ENCODE measurements around the gene SLC25A29.

The SLC25A29 gene

DNA sequence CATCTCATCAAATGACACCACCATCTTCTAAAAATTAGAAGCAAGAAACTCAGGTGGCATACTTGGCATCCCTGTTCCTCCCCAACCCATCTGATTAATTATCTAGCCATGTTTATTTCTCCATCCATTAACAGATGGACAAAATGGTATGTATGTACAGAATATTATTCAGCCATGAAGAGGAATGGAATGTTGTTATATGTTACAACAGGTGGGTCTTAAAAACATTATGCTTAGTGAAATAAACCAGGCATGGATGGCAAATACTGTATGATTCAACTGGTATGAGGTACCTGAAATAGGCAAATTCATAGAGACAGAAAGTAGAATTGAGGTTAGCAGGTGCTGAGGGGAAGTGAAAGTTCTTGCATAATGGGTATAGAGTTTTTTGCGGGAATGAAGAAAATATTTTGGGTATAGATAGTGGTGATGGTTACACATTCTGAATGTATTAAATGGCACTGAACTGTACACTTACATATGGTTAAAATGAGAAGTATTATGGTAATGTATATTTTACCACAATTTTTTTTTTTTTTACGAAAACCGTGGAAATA is 49.8 kb downstream of the SLC25A29 start:
- no peak overlapping the region for H3K4me3 ChIP-seq (ENCODE audit: low read depth, low read length)
- TF ChIP-seq, protein P1, sequence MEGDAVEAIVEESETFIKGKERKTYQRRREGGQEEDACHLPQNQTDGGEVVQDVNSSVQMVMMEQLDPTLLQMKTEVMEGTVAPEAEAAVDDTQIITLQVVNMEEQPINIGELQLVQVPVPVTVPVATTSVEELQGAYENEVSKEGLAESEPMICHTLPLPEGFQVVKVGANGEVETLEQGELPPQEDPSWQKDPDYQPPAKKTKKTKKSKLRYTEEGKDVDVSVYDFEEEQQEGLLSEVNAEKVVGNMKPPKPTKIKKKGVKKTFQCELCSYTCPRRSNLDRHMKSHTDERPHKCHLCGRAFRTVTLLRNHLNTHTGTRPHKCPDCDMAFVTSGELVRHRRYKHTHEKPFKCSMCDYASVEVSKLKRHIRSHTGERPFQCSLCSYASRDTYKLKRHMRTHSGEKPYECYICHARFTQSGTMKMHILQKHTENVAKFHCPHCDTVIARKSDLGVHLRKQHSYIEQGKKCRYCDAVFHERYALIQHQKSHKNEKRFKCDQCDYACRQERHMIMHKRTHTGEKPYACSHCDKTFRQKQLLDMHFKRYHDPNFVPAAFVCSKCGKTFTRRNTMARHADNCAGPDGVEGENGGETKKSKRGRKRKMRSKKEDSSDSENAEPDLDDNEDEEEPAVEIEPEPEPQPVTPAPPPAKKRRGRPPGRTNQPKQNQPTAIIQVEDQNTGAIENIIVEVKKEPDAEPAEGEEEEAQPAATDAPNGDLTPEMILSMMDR (IDR thresholded peaks at IDR 0.05; ENCODE audit: low read depth, low read length), result no peak
- TF ChIP-seq, protein P2, sequence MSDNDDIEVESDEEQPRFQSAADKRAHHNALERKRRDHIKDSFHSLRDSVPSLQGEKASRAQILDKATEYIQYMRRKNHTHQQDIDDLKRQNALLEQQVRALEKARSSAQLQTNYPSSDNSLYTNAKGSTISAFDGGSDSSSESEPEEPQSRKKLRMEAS (IDR thresholded peaks at IDR 0.05; ENCODE audit: low read depth, low read length), result no peak
- TF ChIP-seq POLR2A (IDR thresholded peaks at IDR 0.05; ENCODE audit: extremely low read depth, insufficient read length) (no peak), MYC (IDR thresholded peaks at IDR 0.05; ENCODE audit: low read depth, low read length) (no peak)
- no peak for DNase-seq (ENCODE audit: low read depth)

DNA sequence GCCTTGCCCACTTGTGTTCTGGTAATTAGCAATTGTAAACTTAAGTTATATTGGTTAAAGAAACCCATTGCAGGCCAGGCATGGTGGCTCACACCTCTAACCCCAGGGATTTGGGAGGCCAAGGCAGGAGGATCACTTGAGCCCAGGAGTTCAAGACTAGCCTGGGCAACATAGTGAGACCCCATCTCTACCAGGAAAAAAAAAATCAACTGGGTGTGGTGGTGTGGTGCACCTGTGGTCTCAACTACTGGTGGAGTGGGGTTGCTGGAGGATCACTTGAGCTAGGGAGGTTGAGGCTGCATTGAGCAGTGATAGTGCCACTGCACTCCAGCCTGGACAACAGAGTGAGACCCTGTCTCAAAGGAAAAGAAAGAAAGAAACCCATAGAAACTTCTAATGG is 53.6 kb downstream of the SLC25A29 start:
- no peak for DNase-seq (ENCODE audit: low read depth)
- no peak for TF ChIP-seq MYC (IDR thresholded peaks at IDR 0.05; ENCODE audit: low read depth, low read length)
- TF ChIP-seq, protein P2 (IDR thresholded peaks at IDR 0.05; ENCODE audit: low read depth, low read length), result no peak
- TF ChIP-seq, protein P1 (IDR thresholded peaks at IDR 0.05; ENCODE audit: low read depth, low read length), result no peak
- TF ChIP-seq POLR2A (IDR thresholded peaks at IDR 0.05; ENCODE audit: extremely low read depth, insufficient read length), result no peak
- no peak overlapping the region for H3K4me3 ChIP-seq (ENCODE audit: low read depth, low read length)

DNA sequence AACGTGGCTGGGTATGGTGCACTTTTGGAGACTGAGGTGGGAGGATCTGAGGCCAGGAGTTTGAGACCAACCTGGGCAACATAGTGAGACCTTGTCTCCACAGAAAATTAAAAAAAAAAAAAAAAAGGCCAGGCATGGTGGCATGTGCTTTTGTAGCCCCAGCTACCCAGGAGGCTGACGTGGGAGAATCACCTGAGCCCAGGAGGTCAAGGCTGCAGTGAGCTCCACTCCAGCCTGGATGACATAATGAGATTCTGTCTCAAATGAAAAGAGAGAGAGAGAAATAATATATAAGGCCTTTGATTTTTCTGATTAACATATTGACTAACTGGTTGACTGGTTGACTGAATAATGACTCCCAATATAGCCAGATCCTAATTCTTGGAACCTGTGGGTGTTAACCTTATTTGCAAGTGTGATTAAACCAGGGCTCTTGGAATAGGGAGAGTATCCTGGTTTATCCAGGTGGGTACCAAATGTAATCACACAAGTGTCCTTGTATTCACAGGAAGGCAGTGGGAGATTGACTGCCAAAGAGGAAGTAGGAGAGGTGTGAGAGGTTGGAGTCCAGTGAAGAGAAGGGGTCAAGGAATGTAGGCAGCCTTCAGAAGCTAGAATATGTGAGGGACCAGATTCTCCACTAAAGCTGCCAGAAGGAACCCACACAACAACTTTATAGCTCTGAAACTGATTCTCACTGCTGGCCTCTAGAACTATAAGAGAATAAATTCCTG is 55.3 kb downstream of the SLC25A29 start:
- no peak for DNase-seq (ENCODE audit: low read depth)
- TF ChIP-seq, protein P1 (IDR thresholded peaks at IDR 0.05; ENCODE audit: low read depth, low read length), result no peak
- TF ChIP-seq MYC (IDR thresholded peaks at IDR 0.05; ENCODE audit: low read depth, low read length) (no peak), POLR2A (IDR thresholded peaks at IDR 0.05; ENCODE audit: extremely low read depth, insufficient read length) (no peak)
- TF ChIP-seq, protein P2 (IDR thresholded peaks at IDR 0.05; ENCODE audit: low read depth, low read length), result no peak
- no peak overlapping the region for H3K4me3 ChIP-seq (ENCODE audit: low read depth, low read length)

DNA sequence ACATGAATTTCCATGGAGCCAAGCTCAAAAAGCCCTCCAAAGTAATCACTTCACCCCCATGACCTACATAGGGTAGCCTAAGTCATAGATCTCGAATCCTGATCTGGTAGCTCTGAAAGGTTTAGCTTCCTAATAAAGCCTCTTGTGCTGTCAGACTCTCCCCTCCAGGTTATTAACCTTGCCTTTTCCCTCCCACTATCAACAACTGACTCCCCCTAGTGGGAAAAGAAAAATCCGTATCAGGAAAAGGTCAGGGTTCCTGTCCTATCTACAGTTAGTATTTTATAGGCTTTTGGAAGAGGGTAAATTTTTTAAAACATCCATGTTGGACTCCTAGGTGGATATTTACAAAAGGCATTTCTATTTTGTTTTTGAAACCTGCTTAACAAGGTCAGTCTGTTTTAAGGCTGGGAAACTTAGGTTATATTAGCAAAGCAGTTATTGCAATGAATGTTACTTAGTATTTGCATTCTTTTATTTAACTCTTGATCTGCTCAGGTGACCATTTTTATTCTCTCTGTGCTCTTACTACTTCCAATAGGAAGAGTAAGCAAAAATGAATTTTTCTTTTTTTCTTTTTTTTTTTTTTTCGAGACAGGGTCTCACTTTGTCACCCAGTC is 59.3 kb downstream of the SLC25A29 start:
- H3K4me3 ChIP-seq (ENCODE audit: low read depth, low read length), result no peak overlapping the region
- DNase-seq (ENCODE audit: low read depth), result peak; percentile 70

DNA sequence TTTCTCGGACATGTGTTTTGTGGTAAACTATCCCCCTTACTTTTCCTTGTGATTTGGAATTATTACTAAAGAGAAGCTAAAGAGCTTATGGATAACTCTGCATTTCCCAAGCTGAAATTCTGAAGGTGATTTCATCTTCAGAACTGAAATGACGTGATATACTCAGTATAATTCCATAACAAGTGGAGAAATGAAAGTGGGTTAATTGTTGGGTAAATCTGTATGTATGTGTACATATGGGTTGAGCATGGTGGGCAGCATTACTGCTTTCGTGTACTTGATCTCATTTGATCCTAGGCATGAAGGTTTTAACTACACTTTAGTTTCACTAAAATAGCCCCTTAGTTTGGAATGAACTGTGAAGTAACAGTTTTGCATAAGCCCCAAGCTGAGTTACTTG is 63.2 kb downstream of the SLC25A29 start:
- TF ChIP-seq, protein P2 (IDR thresholded peaks at IDR 0.05; ENCODE audit: low read depth, low read length), result no peak
- no peak for TF ChIP-seq POLR2A (IDR thresholded peaks at IDR 0.05; ENCODE audit: extremely low read depth, insufficient read length)
- TF ChIP-seq MYC (IDR thresholded peaks at IDR 0.05; ENCODE audit: low read depth, low read length), result no peak
- TF ChIP-seq, protein P1 (IDR thresholded peaks at IDR 0.05; ENCODE audit: low read depth, low read length), result no peak
- peak overlapping the region; percentile 42 for H3K4me3 ChIP-seq (ENCODE audit: low read depth, low read length)

More for the DNA sequence above, 59.3 kb downstream of the SLC25A29 start:
- TF ChIP-seq, protein P1 (IDR thresholded peaks at IDR 0.05; ENCODE audit: low read depth, low read length), result peak; percentile 47
- TF ChIP-seq, protein P2 (IDR thresholded peaks at IDR 0.05; ENCODE audit: low read depth, low read length), result no peak

More for the DNA sequence above, 63.2 kb downstream of the SLC25A29 start:
- no peak for DNase-seq (ENCODE audit: low read depth)
